Naive thymus-derived CD8-positive, alpha-beta T cell (primary cell): ENCODE measurements around the gene RARB. TPM values are rescaled to one million over a fixed set of nuclear protein-coding genes. Genes with fewer than 3 reads are reported as not detected.

Experiments used
- polyA plus RNA-seq, 3 donors: library from polyadenylated mRNA; unstranded; fragments of 300-500 nt; fragmentation: Illumina TruSeq; gene quantifications; one replicate each; pipeline ENCODE4 v1.2.3, GENCODE V29; 2021
- total RNA-seq, 8 experiments: library from RNA in 2 of 8; stranded (reverse) in 2 of 8; gene quantifications; one replicate each; pipeline ENCODE4 v1.2.3 and lab custom pipeline; 2021 to 2026

Gene RARB
- total and polyA plus RNA-seq, 5 experiments from 2014 or later, result 0.09 TPM; not detected in 4

Other genes starting within 250 kb of the RARB start
- gene TOP2B, start 236.6 kb downstream of the RARB start, total RNA-seq, result 100 to 1,000 TPM; 187 to 199 TPM
- gene TOP2B, start 236.6 kb downstream of the RARB start, polyA plus RNA-seq, result 100 to 1,000 TPM in 1 of 3 donors, 10 to 100 TPM in 2; 65.7 to 122 (median 79.4) TPM